ENCODE measurements around the gene CEP250.

GRCh38 chr20:35562541-35563110 lies 107.2 kb downstream of the CEP250 start:
- TF ChIP-seq CTCF (IDR thresholded peaks at IDR 0.05) = no peak
- TF ChIP-seq POLR2A (IDR thresholded peaks at IDR 0.05) = no peak

All from Peyer's patch (tissue), 4 donors.